ENCODE data around the gene VOPP1.

GRCh38 chr7:55498770-55499169, 73.5 kb downstream of the VOPP1 start:
- TF ChIP-seq CTCF (IDR thresholded peaks at IDR 0.05; ENCODE audit: insufficient read depth, low read length, poor library complexity, severe bottlenecking) (no peak), EZH2phosphoT487 (conservative IDR thresholded peaks at IDR 0.05; ENCODE audit: low read length) (no peak)
